SK-N-SH treated with all-trans-retinoic acid at 6 μM for 48 hours (cell line): ENCODE measurements around the gene CIZ1.

Experiments used
- ATAC-seq: fragments of 200-7000 bp; cut with Tn5 transposase; 3 replicates; pipeline ENCODE4 v1.9.1; 2020; ENCODE audit warnings: mild to moderate bottlenecking, moderate library complexity
- ARNTL ChIP-seq: fragments of 450-650 bp; formaldehyde crosslinking; IDR thresholded peaks from 2 replicates; pipeline ENCODE4 v1.5.0; 2020; ENCODE audit warnings: low read depth, mild to moderate bottlenecking, moderate library complexity, borderline replicate concordance
- BACH2 ChIP-seq: fragments of 250-450 bp; sonication (Bioruptor Pico); IDR thresholded peaks from 2 replicates; pipeline ENCODE4 v1.9.0; 2021; ENCODE audit warnings: mild to moderate bottlenecking, borderline replicate concordance
- ESRRG ChIP-seq: fragments of 250-450 bp; sonication (Bioruptor Pico); IDR thresholded peaks from 2 replicates; pipeline ENCODE4 v1.6.1; 2021; ENCODE audit warnings: mild to moderate bottlenecking
- ISL1 ChIP-seq: fragments of 250-450 bp; sonication (Bioruptor Pico); IDR thresholded peaks from 2 replicates; pipeline ENCODE4 v2.1.2; 2022; ENCODE audit warnings: mild to moderate bottlenecking, moderate library complexity
- OSR1 ChIP-seq: fragments of 250-450 bp; sonication (Bioruptor Pico); IDR thresholded peaks from 2 replicates; pipeline ENCODE4 v1.8.0; 2022; ENCODE audit warnings: moderate library complexity, mild to moderate bottlenecking, inconsistent platforms
- PPARA ChIP-seq: fragments of 250-450 bp; sonication (Bioruptor Pico); IDR thresholded peaks from 2 replicates; pipeline ENCODE4 v1.5.0; 2020; ENCODE audit warnings: mild to moderate bottlenecking, borderline replicate concordance
- RARB ChIP-seq: fragments of 250-450 bp; sonication (Bioruptor Pico); IDR thresholded peaks from 2 replicates; pipeline ENCODE4 v1.8.0; 2021; ENCODE audit warnings: mild to moderate bottlenecking, moderate library complexity
- TCF4 ChIP-seq: fragments of 250-450 bp; sonication (Bioruptor Pico); IDR thresholded peaks from 2 replicates; pipeline ENCODE4 v1.8.0; 2021; ENCODE audit warnings: mild to moderate bottlenecking, moderate library complexity, borderline replicate concordance
- TOX ChIP-seq: fragments of 250-450 bp; sonication (Bioruptor Pico); IDR thresholded peaks from 2 replicates; pipeline ENCODE4 v1.8.0; 2021; ENCODE audit warnings: mild to moderate bottlenecking, moderate library complexity, borderline replicate concordance
- TSHZ2 ChIP-seq: fragments of 250-450 bp; sonication (Bioruptor Pico); IDR thresholded peaks from 2 replicates; pipeline ENCODE4 v1.5.0; 2020; ENCODE audit warnings: mild to moderate bottlenecking, moderate library complexity
- ZC3H10 ChIP-seq: fragments of 250-450 bp; sonication (Bioruptor Pico); IDR thresholded peaks from 2 replicates; pipeline ENCODE4 v1.5.1; 2021; ENCODE audit warnings: mild to moderate bottlenecking, moderate library complexity
- ZFP30 ChIP-seq: fragments of 450-650 bp; formaldehyde crosslinking; IDR thresholded peaks from 2 replicates; pipeline ENCODE4 v1.5.0; 2022; ENCODE audit warnings: mild to moderate bottlenecking, moderate library complexity
- ZNF565 ChIP-seq: fragments of 450-650 bp; formaldehyde crosslinking; conservative IDR thresholded peaks from 2 replicates; pipeline ENCODE4 v1.5.0; 2020; ENCODE audit warnings: low read depth, mild to moderate bottlenecking, moderate library complexity
- ZNF70 ChIP-seq: fragments of 450-650 bp; formaldehyde crosslinking; IDR thresholded peaks from 2 replicates; pipeline ENCODE4 v1.5.0; 2020; ENCODE audit warnings: mild to moderate bottlenecking, moderate library complexity
- ZNF8 ChIP-seq: fragments of 450-650 bp; formaldehyde crosslinking; IDR thresholded peaks from 2 replicates; pipeline ENCODE4 v1.5.0; 2020; ENCODE audit warnings: mild to moderate bottlenecking, moderate library complexity
- TF ChIP-seq, protein P1 (sequence below): fragments of 250-450 bp; sonication (Bioruptor Pico); IDR thresholded peaks from 2 replicates; pipeline ENCODE4 v1.5.1; 2021; ENCODE audit warnings: mild to moderate bottlenecking, moderate library complexity
- TF ChIP-seq, protein P2 (sequence below): fragments of 250-450 bp; sonication (Bioruptor Pico); IDR thresholded peaks from 2 replicates; pipeline ENCODE4 v1.8.0; 2020; ENCODE audit warnings: mild to moderate bottlenecking, moderate library complexity, borderline replicate concordance
- TF ChIP-seq, protein P3 (sequence below): fragments of 250-450 bp; sonication (Bioruptor Pico); IDR thresholded peaks from 2 replicates; pipeline ENCODE4 v1.5.1; 2020; ENCODE audit warnings: low read depth, mild to moderate bottlenecking, moderate library complexity
- TF ChIP-seq, protein P4 (sequence below): fragments of 250-450 bp; sonication (Bioruptor Pico); IDR thresholded peaks from 2 replicates; pipeline ENCODE4 v1.8.0; 2021; ENCODE audit warnings: low read depth, mild to moderate bottlenecking, moderate library complexity, borderline replicate concordance

CIZ1 gene

DNA sequence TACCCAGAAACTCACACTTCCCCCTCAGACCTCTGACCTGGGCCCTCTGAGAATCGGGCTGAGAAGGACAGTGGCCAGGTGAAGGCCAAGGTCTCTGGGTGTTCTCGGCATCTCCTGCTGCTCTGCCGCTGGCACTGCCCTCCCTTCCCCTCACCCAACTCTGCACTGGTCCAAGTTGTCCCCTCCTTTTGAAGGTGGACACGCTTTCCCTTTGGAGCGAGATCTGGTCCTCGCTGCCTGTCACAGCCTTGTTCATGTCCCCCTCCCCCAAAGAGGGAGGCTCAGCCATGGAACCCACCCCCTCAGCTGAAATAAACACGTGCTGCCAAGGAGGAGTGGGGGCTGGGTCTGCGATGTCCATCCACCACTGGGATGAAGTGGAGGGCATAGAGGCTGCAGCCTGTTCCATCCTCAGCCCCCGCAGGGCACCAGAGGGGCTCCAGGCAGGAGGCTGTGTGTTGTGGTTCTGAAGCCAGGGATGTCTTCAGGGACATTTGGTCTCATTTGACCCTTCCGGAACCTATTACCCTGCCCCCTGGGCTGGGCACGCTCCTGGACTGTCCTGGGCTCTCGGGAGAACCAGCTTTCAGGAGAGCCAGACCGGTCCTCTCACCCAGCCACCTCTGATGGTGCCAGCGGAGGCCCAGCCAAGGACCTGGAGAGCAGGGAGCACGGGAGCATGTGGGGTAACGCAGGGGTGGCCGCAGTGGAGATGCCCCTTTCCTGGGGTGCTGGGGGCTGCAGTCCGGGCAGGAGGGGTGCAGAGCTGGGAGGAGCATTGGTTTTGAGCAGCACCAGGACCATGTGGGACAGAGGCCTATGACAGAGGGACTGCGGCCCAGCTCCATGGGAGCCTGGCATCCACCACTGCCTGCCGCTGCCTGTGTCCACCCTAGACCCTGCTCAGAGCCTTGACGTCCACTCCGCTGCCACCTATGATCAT lies 46.9 kb downstream of the CIZ1 start:
- ATAC-seq = no peak
- TF ChIP-seq, protein P1, sequence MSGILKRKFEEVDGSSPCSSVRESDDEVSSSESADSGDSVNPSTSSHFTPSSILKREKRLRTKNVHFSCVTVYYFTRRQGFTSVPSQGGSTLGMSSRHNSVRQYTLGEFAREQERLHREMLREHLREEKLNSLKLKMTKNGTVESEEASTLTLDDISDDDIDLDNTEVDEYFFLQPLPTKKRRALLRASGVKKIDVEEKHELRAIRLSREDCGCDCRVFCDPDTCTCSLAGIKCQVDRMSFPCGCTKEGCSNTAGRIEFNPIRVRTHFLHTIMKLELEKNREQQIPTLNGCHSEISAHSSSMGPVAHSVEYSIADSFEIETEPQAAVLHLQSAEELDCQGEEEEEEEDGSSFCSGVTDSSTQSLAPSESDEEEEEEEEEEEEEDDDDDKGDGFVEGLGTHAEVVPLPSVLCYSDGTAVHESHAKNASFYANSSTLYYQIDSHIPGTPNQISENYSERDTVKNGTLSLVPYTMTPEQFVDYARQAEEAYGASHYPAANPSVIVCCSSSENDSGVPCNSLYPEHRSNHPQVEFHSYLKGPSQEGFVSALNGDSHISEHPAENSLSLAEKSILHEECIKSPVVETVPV (CRISPR knock-in tag) = no peak
- TF ChIP-seq TCF4 (CRISPR knock-in tag) (no peak), PPARA (CRISPR knock-in tag) (no peak), ZNF565 (CRISPR knock-in tag) (no peak), OSR1 (CRISPR knock-in tag) (no peak), TOX (CRISPR knock-in tag) (no peak), ZC3H10 (CRISPR knock-in tag) (no peak), BACH2 (no peak), TSHZ2 (CRISPR knock-in tag) (no peak), ZNF8 (CRISPR knock-in tag) (no peak), RARB (no peak), ZFP30 (no peak), ESRRG (CRISPR knock-in tag) (no peak)
- TF ChIP-seq, protein P2, sequence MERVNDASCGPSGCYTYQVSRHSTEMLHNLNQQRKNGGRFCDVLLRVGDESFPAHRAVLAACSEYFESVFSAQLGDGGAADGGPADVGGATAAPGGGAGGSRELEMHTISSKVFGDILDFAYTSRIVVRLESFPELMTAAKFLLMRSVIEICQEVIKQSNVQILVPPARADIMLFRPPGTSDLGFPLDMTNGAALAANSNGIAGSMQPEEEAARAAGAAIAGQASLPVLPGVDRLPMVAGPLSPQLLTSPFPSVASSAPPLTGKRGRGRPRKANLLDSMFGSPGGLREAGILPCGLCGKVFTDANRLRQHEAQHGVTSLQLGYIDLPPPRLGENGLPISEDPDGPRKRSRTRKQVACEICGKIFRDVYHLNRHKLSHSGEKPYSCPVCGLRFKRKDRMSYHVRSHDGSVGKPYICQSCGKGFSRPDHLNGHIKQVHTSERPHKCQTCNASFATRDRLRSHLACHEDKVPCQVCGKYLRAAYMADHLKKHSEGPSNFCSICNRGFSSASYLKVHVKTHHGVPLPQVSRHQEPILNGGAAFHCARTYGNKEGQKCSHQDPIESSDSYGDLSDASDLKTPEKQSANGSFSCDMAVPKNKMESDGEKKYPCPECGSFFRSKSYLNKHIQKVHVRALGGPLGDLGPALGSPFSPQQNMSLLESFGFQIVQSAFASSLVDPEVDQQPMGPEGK (CRISPR knock-in tag) = no peak
- TF ChIP-seq, protein P3, sequence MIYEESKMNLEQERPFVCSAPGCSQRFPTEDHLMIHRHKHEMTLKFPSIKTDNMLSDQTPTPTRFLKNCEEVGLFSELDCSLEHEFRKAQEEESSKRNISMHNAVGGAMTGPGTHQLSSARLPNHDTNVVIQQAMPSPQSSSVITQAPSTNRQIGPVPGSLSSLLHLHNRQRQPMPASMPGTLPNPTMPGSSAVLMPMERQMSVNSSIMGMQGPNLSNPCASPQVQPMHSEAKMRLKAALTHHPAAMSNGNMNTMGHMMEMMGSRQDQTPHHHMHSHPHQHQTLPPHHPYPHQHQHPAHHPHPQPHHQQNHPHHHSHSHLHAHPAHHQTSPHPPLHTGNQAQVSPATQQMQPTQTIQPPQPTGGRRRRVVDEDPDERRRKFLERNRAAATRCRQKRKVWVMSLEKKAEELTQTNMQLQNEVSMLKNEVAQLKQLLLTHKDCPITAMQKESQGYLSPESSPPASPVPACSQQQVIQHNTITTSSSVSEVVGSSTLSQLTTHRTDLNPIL (CRISPR knock-in tag) = no peak

- TF ChIP-seq ISL1 (CRISPR knock-in tag) (no peak), ZNF8 (CRISPR knock-in tag) (no peak), ZC3H10 (CRISPR knock-in tag) (no peak), OSR1 (CRISPR knock-in tag) (no peak), ZFP30 (no peak), TSHZ2 (CRISPR knock-in tag) (no peak), PPARA (CRISPR knock-in tag) (no peak), ARNTL (CRISPR knock-in tag) (no peak), BACH2 (no peak), RARB (no peak), ESRRG (CRISPR knock-in tag) (no peak), ZNF70 (CRISPR knock-in tag) (no peak), ZNF565 (CRISPR knock-in tag) (no peak), TCF4 (CRISPR knock-in tag) (no peak)
- TF ChIP-seq, protein P2 (CRISPR knock-in tag) = no peak
- TF ChIP-seq, protein P4, sequence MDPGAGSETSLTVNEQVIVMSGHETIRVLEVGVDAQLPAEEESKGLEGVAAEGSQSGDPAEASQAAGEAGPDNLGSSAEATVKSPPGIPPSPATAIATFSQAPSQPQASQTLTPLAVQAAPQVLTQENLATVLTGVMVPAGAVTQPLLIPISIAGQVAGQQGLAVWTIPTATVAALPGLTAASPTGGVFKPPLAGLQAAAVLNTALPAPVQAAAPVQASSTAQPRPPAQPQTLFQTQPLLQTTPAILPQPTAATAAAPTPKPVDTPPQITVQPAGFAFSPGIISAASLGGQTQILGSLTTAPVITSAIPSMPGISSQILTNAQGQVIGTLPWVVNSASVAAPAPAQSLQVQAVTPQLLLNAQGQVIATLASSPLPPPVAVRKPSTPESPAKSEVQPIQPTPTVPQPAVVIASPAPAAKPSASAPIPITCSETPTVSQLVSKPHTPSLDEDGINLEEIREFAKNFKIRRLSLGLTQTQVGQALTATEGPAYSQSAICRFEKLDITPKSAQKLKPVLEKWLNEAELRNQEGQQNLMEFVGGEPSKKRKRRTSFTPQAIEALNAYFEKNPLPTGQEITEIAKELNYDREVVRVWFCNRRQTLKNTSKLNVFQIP (CRISPR knock-in tag) = no peak
- TF ChIP-seq, protein P3 (CRISPR knock-in tag) = no peak
- ATAC-seq = no peak
Measured at GRCh38 chr9:128143525-128144238, 47.7 kb downstream of the CIZ1 start.
